Stimulated activated memory B cell treated with anti-CD40 and anti-IgM and Interleukin-4, amounts not matched to agents 10 μg/mL and 1 μg/mL and 100 μg/mL, for 72 hours (primary cell): ENCODE measurements around the gene SGSM1.

ENCODE experiments used
- ATAC-seq: fragments of 150-1000 bp; cut with Tn5 transposase; 2 replicates; pipeline ENCODE4 v1.10.0; 2021
- H3K27ac Mint-ChIP-seq: one replicate; pipeline ENCODE4 v1.8.0; 2022; ENCODE audit warnings: mild to moderate bottlenecking, mixed read lengths
- H3K27me3 Mint-ChIP-seq: one replicate; pipeline ENCODE4 v1.8.0; 2022; ENCODE audit warnings: mixed read lengths
- H3K36me3 Mint-ChIP-seq: one replicate; pipeline ENCODE4 v1.8.0; 2022; ENCODE audit warnings: mixed read lengths
- H3K4me1 Mint-ChIP-seq: one replicate; pipeline ENCODE4 v1.8.0; 2022; ENCODE audit warnings: mixed read lengths
- H3K4me3 Mint-ChIP-seq: one replicate; pipeline ENCODE4 v1.8.0; 2022; ENCODE audit warnings: mild to moderate bottlenecking, moderate library complexity, mixed read lengths
- H3K9me3 Mint-ChIP-seq: one replicate; pipeline ENCODE4 v1.8.0; 2022; ENCODE audit warnings: mixed read lengths

Gene SGSM1

DNA sequence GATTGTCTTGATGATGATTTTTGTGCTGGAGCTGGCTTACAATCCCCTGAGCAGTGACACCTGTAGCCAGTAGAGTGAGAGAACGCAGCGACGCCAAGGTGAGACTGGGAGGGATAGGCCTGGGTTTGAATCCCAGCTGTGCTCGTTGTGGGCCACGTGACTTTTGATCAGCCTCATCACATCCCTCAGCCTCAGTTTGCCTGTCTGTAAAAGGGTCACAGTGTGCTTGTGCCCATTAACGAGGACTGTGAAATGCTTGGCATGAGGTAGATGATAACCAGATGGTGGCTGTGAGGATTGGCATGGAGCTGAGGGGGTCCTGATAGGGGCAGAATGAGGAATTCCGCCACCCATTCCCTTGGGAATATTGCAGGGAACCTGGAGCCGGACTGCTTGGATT is 156.1 kb downstream of the SGSM1 start:
- H3K27me3 Mint-ChIP-seq = peaks cover 10% of the 10 kb centered on the region
- no peaks in the 10 kb centered on the region for H3K9me3 Mint-ChIP-seq
- H3K4me1 Mint-ChIP-seq = no peaks in the 10 kb centered on the region
- no peak overlapping the region for H3K27ac Mint-ChIP-seq
- H3K36me3 Mint-ChIP-seq = no peaks in the 10 kb centered on the region
- H3K4me3 Mint-ChIP-seq = no peak overlapping the region
- ATAC-seq = no peak

GRCh38 chr22:24962835-24963234 is 156.8 kb downstream of the SGSM1 start:
- Mint-ChIP-seq H3K36me3 (no peaks in the 10 kb centered on the region), H3K4me1 (no peaks in the 10 kb centered on the region), H3K27me3 (peaks cover 10% of the 10 kb centered on the region), H3K27ac (no peak overlapping the region), H3K9me3 (no peaks in the 10 kb centered on the region), H3K4me3 (no peak overlapping the region)
- no peak for ATAC-seq

DNA sequence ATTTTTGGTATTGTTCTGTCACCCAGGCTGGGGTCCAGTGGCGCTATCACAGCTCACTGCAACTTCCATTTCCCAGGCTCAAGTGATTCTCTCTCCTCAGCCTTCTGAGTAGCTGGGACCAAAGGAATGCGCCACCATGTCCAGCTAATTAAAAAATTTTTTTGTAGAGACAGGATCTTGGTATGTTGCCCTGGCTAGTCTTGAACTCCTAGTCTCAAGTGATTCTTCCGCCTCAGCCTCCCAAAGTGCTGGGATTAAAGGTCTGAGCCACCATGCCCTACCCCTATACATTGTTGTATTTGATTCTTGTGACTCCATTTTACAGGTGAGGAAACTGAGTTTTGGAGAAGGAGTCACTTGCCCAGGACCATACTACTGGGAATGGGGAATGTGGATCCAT is 158.4 kb downstream of the SGSM1 start:
- no peak for ATAC-seq
- H3K4me1 Mint-ChIP-seq = no peaks in the 10 kb centered on the region
- H3K9me3 Mint-ChIP-seq = no peaks in the 10 kb centered on the region
- H3K27ac Mint-ChIP-seq = no peak overlapping the region
- H3K36me3 Mint-ChIP-seq = no peaks in the 10 kb centered on the region
- H3K4me3 Mint-ChIP-seq = no peak overlapping the region
- peaks cover 10% of the 10 kb centered on the region for H3K27me3 Mint-ChIP-seq

DNA sequence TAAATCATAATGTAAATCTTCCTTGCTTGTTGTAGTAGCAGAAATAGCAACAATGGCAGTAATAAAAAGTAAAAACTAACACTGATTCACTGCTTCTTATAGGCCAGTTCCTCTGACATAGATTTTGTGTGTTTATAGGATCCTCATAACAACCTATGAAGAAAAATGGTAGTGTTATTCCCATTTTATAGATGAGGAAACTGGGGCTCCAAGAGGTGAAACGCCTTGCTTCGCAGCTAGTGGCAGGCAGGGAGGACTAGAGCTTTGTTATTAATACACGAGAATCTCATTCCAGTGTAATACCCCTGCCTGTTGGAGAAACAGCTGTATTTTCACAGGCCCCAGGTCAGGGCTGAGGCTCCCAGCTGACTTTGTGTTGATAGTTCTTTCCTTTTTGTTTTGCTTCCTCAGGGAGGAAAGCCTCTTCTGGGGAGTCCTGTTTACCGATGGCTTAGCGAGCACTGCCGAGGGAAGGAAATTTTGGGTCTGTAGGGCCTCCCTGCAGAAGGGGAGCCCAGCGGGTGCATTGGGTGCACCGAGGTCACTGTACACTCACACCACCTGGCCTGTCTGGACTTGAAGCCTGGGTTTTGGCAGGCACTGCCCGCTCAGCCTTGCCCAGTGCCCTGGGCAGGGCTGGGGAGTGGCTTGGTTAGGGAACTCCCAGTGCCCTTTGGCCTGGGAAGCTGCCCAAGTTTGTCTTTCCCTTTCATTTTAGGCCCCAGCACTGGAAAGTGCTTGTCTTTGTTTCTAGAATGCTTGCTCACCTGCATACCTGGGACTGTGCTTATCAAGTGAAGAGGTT is 160.0 kb downstream of the SGSM1 start:
- Mint-ChIP-seq H3K9me3 (no peaks in the 10 kb centered on the region), H3K36me3 (no peaks in the 10 kb centered on the region), H3K27ac (no peak overlapping the region), H3K4me1 (no peaks in the 10 kb centered on the region), H3K27me3 (peaks cover 10% of the 10 kb centered on the region), H3K4me3 (no peak overlapping the region)
- no peak for ATAC-seq

DNA sequence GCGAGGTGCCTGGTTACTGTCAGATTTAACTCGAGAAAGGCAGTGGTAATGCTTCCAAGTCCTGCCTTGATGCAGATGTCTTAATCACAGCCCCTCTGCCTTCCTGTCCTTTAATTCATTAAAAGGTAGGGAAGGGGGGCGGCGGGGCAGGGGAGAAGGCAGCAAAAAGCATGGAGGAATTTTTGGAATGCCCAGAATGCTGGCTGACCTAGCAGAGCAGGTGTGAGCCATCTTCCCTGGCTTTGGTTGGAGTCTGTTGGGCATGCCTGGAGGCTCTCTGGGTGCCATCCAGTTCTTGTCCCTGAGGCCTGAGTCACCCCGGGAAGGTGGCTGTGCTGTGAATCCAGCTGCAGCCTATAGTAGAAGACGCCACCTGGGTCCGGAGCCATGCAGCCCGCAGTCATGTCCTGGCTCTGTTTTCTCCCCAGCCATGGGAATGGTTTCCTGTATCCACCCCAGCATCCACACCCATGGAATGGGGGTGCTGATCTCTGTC is 162.1 kb downstream of the SGSM1 start:
- H3K9me3 Mint-ChIP-seq = no peaks in the 10 kb centered on the region
- no peak overlapping the region for H3K4me3 Mint-ChIP-seq
- no peaks in the 10 kb centered on the region for H3K27me3 Mint-ChIP-seq
- no peaks in the 10 kb centered on the region for H3K36me3 Mint-ChIP-seq
- ATAC-seq = no peak
- H3K27ac Mint-ChIP-seq = no peak overlapping the region
- H3K4me1 Mint-ChIP-seq = no peaks in the 10 kb centered on the region

- Mint-ChIP-seq H3K27ac (no peak overlapping the region), H3K4me3 (no peak overlapping the region), H3K9me3 (no peaks in the 10 kb centered on the region)
Observed at GRCh38 chr22:24969560-24970301, 163.7 kb downstream of the SGSM1 start.

GRCh38 chr22:24972369-24972768 is 166.4 kb downstream of the SGSM1 start:
- no peaks in the 10 kb centered on the region for H3K27me3 Mint-ChIP-seq
- no peaks in the 10 kb centered on the region for H3K9me3 Mint-ChIP-seq
- no peak overlapping the region for H3K27ac Mint-ChIP-seq
- no peaks in the 10 kb centered on the region for H3K36me3 Mint-ChIP-seq
- H3K4me3 Mint-ChIP-seq = no peak overlapping the region
- ATAC-seq = no peak
- no peaks in the 10 kb centered on the region for H3K4me1 Mint-ChIP-seq

More at GRCh38 chr22:24969560-24970301, 163.7 kb downstream of the SGSM1 start:
- Mint-ChIP-seq H3K27me3 (no peaks in the 10 kb centered on the region), H3K36me3 (no peaks in the 10 kb centered on the region), H3K4me1 (no peaks in the 10 kb centered on the region)
- ATAC-seq = no peak

GRCh38 chr22:24973872-24974271 is 167.9 kb downstream of the SGSM1 start:
- no peaks in the 10 kb centered on the region for H3K9me3 Mint-ChIP-seq
- no peaks in the 10 kb centered on the region for H3K4me1 Mint-ChIP-seq
- H3K36me3 Mint-ChIP-seq = no peaks in the 10 kb centered on the region
- no peak overlapping the region for H3K27ac Mint-ChIP-seq
- H3K4me3 Mint-ChIP-seq = no peak overlapping the region
- no peaks in the 10 kb centered on the region for H3K27me3 Mint-ChIP-seq
- no peak for ATAC-seq

- no peak overlapping the region for H3K27ac Mint-ChIP-seq
- H3K9me3 Mint-ChIP-seq = no peaks in the 10 kb centered on the region
- no peaks in the 10 kb centered on the region for H3K36me3 Mint-ChIP-seq
- no peak overlapping the region for H3K4me3 Mint-ChIP-seq
- no peaks in the 10 kb centered on the region for H3K27me3 Mint-ChIP-seq
- no peak for ATAC-seq
- no peaks in the 10 kb centered on the region for H3K4me1 Mint-ChIP-seq
Observed at GRCh38 chr22:24975125-24975640, 169.2 kb downstream of the SGSM1 start.

DNA sequence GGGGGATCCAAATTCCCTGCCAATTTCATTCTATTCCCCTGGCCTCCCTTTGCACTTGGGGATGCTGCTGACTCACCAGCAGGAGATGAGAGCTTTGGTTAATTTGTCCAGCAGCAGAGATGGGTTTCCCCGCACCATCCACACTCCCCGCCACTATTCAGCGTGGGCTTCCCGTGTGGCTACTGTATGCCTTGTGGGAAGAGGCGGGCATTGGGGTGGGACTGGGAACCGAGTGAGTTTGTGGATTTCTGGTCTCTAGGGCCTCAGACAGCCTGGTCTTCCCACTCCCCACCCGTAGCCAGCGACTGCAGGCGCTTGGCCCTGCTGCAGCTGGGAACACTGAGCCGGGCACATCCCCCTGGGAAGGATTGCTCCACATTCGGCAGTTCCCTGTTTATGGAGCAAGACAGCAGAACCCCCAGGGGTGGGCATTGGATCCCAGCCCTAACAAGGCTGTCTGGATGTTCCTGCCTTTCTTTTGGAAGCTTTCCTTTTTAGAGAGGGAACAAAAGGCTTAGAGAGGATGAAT is 169.9 kb downstream of the SGSM1 start:
- Mint-ChIP-seq H3K9me3 (no peaks in the 10 kb centered on the region), H3K27me3 (no peaks in the 10 kb centered on the region), H3K27ac (no peak overlapping the region), H3K36me3 (no peaks in the 10 kb centered on the region), H3K4me1 (no peaks in the 10 kb centered on the region), H3K4me3 (no peak overlapping the region)
- ATAC-seq = no peak

GRCh38 chr22:24976442-24977218 is 170.6 kb downstream of the SGSM1 start:
- Mint-ChIP-seq H3K27me3 (no peaks in the 10 kb centered on the region), H3K27ac (no peak overlapping the region), H3K36me3 (no peaks in the 10 kb centered on the region), H3K4me1 (no peaks in the 10 kb centered on the region), H3K4me3 (no peak overlapping the region), H3K9me3 (no peaks in the 10 kb centered on the region)
- ATAC-seq = no peak
